HepG2 (cell line): ENCODE measurements around the gene SETD5. TPM values are rescaled to one million over a fixed set of nuclear protein-coding genes. Genes with fewer than 3 reads are reported as not detected.

Experiments
- ARID3A ChIP-seq: IDR thresholded peaks from 2 replicates; pipeline ENCODE4 v1.6.1; 2012; ENCODE audit warnings: low read depth, low read length, improper control_type of control experiment
- ARNT ChIP-seq: fragments of 450-650 bp; IDR thresholded peaks from 2 replicates; pipeline ENCODE4 v1.6.1; 2017
- CBX1 ChIP-seq: IDR thresholded peaks from one replicate; pipeline ENCODE4 v1.6.1; 2016; ENCODE audit warnings: antibody characterized with exemption, low read depth
- ETV6 ChIP-seq: sonication (generic); formaldehyde crosslinking; conservative IDR thresholded peaks from 2 replicates; pipeline ENCODE4 v1.4.0; 2020; ENCODE audit warnings: missing genetic modification reagents
- FOXC1 ChIP-seq: sonication (generic); formaldehyde crosslinking; IDR thresholded peaks from 2 replicates; pipeline ENCODE4 v1.8.0; 2022; ENCODE audit warnings: mild to moderate bottlenecking, missing genetic modification reagents, borderline replicate concordance
- HNRNPUL1 ChIP-seq: fragments of 200-400 bp; formaldehyde crosslinking; IDR thresholded peaks from 2 replicates; pipeline ENCODE4 v1.6.1; 2017; ENCODE audit warnings: low read depth, mild to moderate bottlenecking, low read length, moderate library complexity
- HOXA5 ChIP-seq: sonication (generic); formaldehyde crosslinking; IDR thresholded peaks from 2 replicates; pipeline ENCODE4 v1.4.0; 2020; ENCODE audit warnings: missing genetic modification reagents
- KLF11 ChIP-seq: IDR thresholded peaks from 2 replicates; pipeline ENCODE4 v1.6.1; 2016; ENCODE audit warnings: missing compliant biosample characterization
- KLF9 ChIP-seq: IDR thresholded peaks from 2 replicates; pipeline ENCODE4 v1.6.1; 2016; ENCODE audit warnings: low read depth
- MAFG ChIP-seq: sonication (generic); formaldehyde crosslinking; IDR thresholded peaks from 2 replicates; pipeline ENCODE4 v1.5.1; 2020; ENCODE audit warnings: mild to moderate bottlenecking, missing genetic modification reagents
- MXD1 ChIP-seq: sonication (generic); formaldehyde crosslinking; IDR thresholded peaks from 2 replicates; pipeline ENCODE4 v1.4.0; 2020; ENCODE audit warnings: mild to moderate bottlenecking, missing genetic modification reagents
- PRDM10 ChIP-seq: sonication (generic); formaldehyde crosslinking; IDR thresholded peaks from 2 replicates; pipeline ENCODE4 v1.4.0; 2020; ENCODE audit warnings: low read depth, missing genetic modification reagents
- SIX4 ChIP-seq: sonication (generic); formaldehyde crosslinking; IDR thresholded peaks from 2 replicates; pipeline ENCODE4 v1.4.0; 2020; ENCODE audit warnings: missing genetic modification reagents
- SRSF1 ChIP-seq: fragments of 200-400 bp; formaldehyde crosslinking; optimal IDR thresholded peaks from 2 replicates; pipeline ENCODE3; 2017; ENCODE audit warnings: mild to moderate bottlenecking, low read depth, low read length, moderate library complexity
- U2AF1 ChIP-seq: fragments of 200-400 bp; formaldehyde crosslinking; optimal IDR thresholded peaks from 2 replicates; pipeline ENCODE3; 2017; ENCODE audit warnings: mild to moderate bottlenecking, low read depth, low read length
- ZFAT ChIP-seq: sonication (generic); formaldehyde crosslinking; conservative IDR thresholded peaks from 2 replicates; pipeline ENCODE4 v1.8.1; 2023; ENCODE audit warnings: missing genetic modification reagents, inconsistent platforms
- ZMYM4 ChIP-seq: sonication (generic); formaldehyde crosslinking; IDR thresholded peaks from 2 replicates; pipeline ENCODE4 v1.8.1; 2023; ENCODE audit warnings: mild to moderate bottlenecking, missing genetic modification reagents
- ZNF275 ChIP-seq: sonication (generic); formaldehyde crosslinking; IDR thresholded peaks from 2 replicates; pipeline ENCODE4 v1.8.0; 2022; ENCODE audit warnings: missing genetic modification reagents, mild to moderate bottlenecking, inconsistent platforms, borderline replicate concordance
- ZNF562 ChIP-seq: sonication (generic); formaldehyde crosslinking; IDR thresholded peaks from 2 replicates; pipeline ENCODE4 v1.8.0; 2022; ENCODE audit warnings: missing genetic modification reagents, borderline replicate concordance
- ZNF567 ChIP-seq: sonication (generic); formaldehyde crosslinking; IDR thresholded peaks from 2 replicates; pipeline ENCODE4 v1.8.1; 2023; ENCODE audit warnings: mild to moderate bottlenecking, missing genetic modification reagents, borderline replicate concordance
- ZNF615 ChIP-seq: sonication (generic); formaldehyde crosslinking; IDR thresholded peaks from 2 replicates; pipeline ENCODE4 v1.5.0; 2020; ENCODE audit warnings: mild to moderate bottlenecking, missing genetic modification reagents, borderline replicate concordance
- ZNF629 ChIP-seq: sonication (generic); formaldehyde crosslinking; conservative IDR thresholded peaks from 2 replicates; pipeline ENCODE4 v1.5.0; 2020; ENCODE audit warnings: missing genetic modification reagents
- ZNF746 ChIP-seq: sonication (generic); formaldehyde crosslinking; IDR thresholded peaks from 2 replicates; pipeline ENCODE4 v1.8.0; 2022; ENCODE audit warnings: mild to moderate bottlenecking, missing genetic modification reagents
- polyA plus RNA-seq, 8 experiments: library from polyadenylated mRNA; depleted of rRNA in 3 of 8; stranded (reverse) in 7 of 8; unstranded in 1 of 8; fragments of >200 nt; fragmentation: Illumina TruSeq in 4 of 8; extraction: Trizol in 4 of 8; gene quantifications; 2 replicates each; pipeline versions ENCODE4 v1.2.1 to v1.2.3, GENCODE V29; 2011 to 2016; ENCODE audit warnings: low read depth in 4 of 8, missing spikeins in 1 of 8, mixed read lengths in 1 of 8; ENCODE audit not compliant: insufficient read depth in 1 of 8
- total RNA-seq, 5 experiments: library from RNA; depleted of rRNA; stranded (reverse); fragments of >200 nt; fragmentation: Illumina TruSeq; extraction: Trizol; gene quantifications; 2 replicates each; pipeline ENCODE4 v1.2.3, GENCODE V29; 2016; ENCODE audit warnings: low read depth in 1 of 5

Gene SETD5
- total and polyA plus RNA-seq, 2 of the 13 experiments (the other 11 are each of a cell fraction or from before 2014, with no cell fraction given) = 46.8 to 95.8 TPM

DNA sequence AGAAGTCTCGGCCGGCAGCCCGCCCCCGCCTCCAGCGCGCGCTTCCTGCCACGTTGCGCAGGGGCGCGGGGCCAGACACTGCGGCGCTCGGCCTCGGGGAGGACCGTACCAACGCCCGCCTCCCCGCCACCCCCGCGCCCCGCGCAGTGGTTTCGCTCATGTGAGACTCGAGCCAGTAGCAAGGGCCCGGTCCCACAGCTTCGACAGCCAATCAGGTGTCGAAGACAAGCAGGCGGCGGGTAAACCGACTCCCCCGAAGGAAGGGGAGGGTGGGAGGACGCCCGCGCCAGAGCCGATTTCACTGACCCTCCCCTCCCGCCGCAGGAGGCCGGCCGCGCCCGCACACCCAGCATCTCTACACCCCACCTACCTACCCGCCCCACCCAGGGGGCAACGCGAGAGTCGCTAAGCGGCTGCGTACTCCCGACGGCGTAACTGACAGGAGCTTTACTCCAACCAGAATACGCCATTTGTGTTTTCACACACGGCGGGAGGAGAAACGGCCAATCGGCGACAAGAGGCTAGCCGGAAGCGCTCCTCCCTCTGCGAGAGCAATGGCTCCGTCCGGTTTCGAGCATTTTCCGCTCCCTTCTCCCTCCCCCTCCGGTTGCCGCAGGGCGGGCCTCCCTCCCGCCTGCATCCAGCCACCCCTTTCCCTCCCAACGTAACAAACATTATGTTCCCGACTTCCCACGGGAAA, 633 bp upstream of the SETD5 start (continued):
- TF ChIP-seq CBX1 = no peak
- no peak for TF ChIP-seq ARNT
- no peak for TF ChIP-seq ZNF615
- TF ChIP-seq PRDM10 (CRISPR knock-in tag) = peak; percentile 99
- TF ChIP-seq HNRNPUL1 = no peak
- TF ChIP-seq FOXC1 (CRISPR knock-in tag) = peak; percentile 83; the same call in 1 of the 2 replicates
- TF ChIP-seq ZNF275 (CRISPR knock-in tag) = peak; percentile 19; the same call in 1 of the 2 replicates
- TF ChIP-seq ZNF629 = no peak; the same call in 1 of the 2 replicates
- no peak for TF ChIP-seq ZNF567 (CRISPR knock-in tag)
- peak; percentile 34; the same call in 1 of the 2 replicates for TF ChIP-seq ZNF562 (CRISPR knock-in tag)
- 0 out of 2 replicates have a peak, but pooled peaks have one; percentile 35 for TF ChIP-seq SIX4 (CRISPR knock-in tag)
- no peak for TF ChIP-seq ZFAT (CRISPR knock-in tag)
- TF ChIP-seq ARID3A = no peak
- peak; percentile 74 for TF ChIP-seq SRSF1
- no peak for TF ChIP-seq MAFG (CRISPR knock-in tag)
- 0 out of 2 replicates have a peak, but pooled peaks have one; percentile 40 for TF ChIP-seq KLF9 (CRISPR knock-in tag)
- peak; percentile 67 for TF ChIP-seq ZMYM4 (CRISPR knock-in tag)
- TF ChIP-seq MXD1 = peak; percentile 46
- no peak for TF ChIP-seq ETV6 (CRISPR knock-in tag)
- TF ChIP-seq U2AF1 = peak; percentile 79
- peak; percentile 72; the same call in 1 of the 2 replicates for TF ChIP-seq HOXA5 (CRISPR knock-in tag)
- 0 out of 2 replicates have a peak, but pooled peaks have one; percentile 18 for TF ChIP-seq KLF11 (CRISPR knock-in tag)
- peak; percentile 94 for TF ChIP-seq ZNF746 (CRISPR knock-in tag)
